Esophagus squamous epithelium (tissue), 4 donors: Measurements from ENCODE around the gene A3GALT2.

Experiments
- CTCF ChIP-seq, 6 experiments: fragments of 450-650 bp in 4 of 6; fragments of 200-600 bp in 2 of 6; sonication (generic) in 2 of 6; IDR thresholded peaks; one replicate each; pipeline ENCODE4 v1.5.1; 2016 to 2019; ENCODE audit warnings: antibody characterized with exemption in 6 of 6, mild to moderate bottlenecking in 4 of 6, moderate library complexity in 4 of 6
- POLR2A ChIP-seq, 4 donors: fragments of 450-650 bp; IDR thresholded peaks; one replicate each; pipeline ENCODE4 v1.6.1; 2017; ENCODE audit warnings: antibody characterized with exemption in 4 of 4, mild to moderate bottlenecking in 4 of 4, moderate library complexity in 3 of 4

- no peak for TF ChIP-seq CTCF (IDR thresholded peaks at IDR 0.05)
- TF ChIP-seq POLR2A (IDR thresholded peaks at IDR 0.05) = no peak
These were observed 48.0 kb downstream of the A3GALT2 start for GRCh38 chr1:33272930-33273329.
